ENCODE results near the gene FARP1.

DNA sequence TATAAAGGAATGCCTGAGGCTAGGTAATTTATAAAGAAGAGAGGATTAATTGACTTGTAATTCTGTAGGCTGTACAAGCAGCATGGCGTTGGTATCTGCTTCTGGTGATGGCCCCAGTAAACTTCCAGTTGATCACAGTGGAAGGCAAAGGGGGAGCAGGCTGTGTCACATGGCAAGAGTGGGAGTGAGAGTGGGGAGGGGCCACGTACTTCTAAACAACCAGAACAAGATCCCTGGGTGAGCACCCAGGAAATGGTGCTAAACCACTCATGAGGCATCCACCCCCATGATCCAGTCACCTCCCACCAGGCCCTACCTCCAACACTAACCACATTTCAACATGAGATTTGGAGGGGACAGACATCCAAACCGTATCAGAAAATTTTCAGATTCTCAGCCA is 37.2 kb downstream of the FARP1 start:
- TF ChIP-seq, protein P1, sequence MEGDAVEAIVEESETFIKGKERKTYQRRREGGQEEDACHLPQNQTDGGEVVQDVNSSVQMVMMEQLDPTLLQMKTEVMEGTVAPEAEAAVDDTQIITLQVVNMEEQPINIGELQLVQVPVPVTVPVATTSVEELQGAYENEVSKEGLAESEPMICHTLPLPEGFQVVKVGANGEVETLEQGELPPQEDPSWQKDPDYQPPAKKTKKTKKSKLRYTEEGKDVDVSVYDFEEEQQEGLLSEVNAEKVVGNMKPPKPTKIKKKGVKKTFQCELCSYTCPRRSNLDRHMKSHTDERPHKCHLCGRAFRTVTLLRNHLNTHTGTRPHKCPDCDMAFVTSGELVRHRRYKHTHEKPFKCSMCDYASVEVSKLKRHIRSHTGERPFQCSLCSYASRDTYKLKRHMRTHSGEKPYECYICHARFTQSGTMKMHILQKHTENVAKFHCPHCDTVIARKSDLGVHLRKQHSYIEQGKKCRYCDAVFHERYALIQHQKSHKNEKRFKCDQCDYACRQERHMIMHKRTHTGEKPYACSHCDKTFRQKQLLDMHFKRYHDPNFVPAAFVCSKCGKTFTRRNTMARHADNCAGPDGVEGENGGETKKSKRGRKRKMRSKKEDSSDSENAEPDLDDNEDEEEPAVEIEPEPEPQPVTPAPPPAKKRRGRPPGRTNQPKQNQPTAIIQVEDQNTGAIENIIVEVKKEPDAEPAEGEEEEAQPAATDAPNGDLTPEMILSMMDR (IDR thresholded peaks at IDR 0.05), result no peak
- no peak for TF ChIP-seq EP300 (IDR thresholded peaks at IDR 0.05)
- no peak for TF ChIP-seq POLR2A (IDR thresholded peaks at IDR 0.05)

Measured in gastroesophageal sphincter (tissue), 3 donors.